ENCODE results near the gene MYCBPAP. TPM values are rescaled to one million over a fixed set of nuclear protein-coding genes. Genes with fewer than 3 reads are reported as not detected.

Gene MYCBPAP
- total RNA-seq, 4 donors from 2014 or later, result 0.42 to 4.6 (median 1.3) TPM

DNA sequence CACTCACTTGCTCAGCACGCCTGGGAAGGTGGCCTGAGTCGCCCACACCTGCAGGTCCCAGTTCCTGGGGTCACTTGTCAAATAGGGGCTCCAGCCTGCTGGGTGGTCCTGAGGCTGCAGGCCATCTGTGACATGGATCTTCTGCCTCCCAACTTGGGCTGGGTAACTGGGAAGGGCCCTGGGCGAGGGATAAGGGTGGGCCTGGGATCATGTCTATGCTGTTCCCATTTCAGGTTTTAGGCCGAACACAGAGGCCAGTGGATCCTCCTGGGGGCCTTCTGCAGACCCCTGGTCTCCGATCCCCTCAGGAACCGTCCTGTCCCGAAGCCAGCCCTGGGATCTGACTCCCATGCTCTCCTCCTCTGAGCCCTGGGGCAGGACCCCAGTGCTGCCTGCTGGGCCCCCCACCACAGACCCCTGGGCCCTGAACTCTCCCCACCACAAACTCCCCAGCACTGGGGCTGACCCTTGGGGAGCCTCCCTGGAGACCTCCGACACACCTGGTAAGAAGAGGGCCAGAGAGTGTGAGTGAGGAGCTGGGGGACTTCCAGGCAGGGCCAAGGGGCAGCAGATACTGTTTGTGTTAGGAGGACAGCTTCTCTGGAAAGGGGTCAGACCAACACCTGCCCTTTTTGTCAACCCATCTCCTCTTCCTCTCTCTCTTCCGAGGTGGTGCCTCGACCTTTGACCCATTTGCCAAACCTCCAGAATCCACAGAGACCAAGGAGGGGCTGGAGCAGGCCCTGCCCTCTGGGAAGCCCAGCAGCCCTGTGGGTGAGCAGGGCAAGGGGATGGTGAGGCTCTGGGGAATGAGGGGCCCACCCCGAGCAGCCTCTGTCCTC is 32.5 kb downstream of the MYCBPAP start:
- H3K27me3 ChIP-seq, result no peaks in the 10 kb centered on the region
- no peaks in the 10 kb centered on the region for H3K36me3 ChIP-seq
- 86% methylated on average over 9 of the region's 11 CpGs for WGBS
- no peak for DNase-seq (ENCODE audit: low spot score in 2 of 2)
- peaks cover 47% of the 10 kb centered on the region for H3K4me1 ChIP-seq
- TF ChIP-seq, protein P1, sequence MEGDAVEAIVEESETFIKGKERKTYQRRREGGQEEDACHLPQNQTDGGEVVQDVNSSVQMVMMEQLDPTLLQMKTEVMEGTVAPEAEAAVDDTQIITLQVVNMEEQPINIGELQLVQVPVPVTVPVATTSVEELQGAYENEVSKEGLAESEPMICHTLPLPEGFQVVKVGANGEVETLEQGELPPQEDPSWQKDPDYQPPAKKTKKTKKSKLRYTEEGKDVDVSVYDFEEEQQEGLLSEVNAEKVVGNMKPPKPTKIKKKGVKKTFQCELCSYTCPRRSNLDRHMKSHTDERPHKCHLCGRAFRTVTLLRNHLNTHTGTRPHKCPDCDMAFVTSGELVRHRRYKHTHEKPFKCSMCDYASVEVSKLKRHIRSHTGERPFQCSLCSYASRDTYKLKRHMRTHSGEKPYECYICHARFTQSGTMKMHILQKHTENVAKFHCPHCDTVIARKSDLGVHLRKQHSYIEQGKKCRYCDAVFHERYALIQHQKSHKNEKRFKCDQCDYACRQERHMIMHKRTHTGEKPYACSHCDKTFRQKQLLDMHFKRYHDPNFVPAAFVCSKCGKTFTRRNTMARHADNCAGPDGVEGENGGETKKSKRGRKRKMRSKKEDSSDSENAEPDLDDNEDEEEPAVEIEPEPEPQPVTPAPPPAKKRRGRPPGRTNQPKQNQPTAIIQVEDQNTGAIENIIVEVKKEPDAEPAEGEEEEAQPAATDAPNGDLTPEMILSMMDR (IDR thresholded peaks at IDR 0.05), result no peak
- TF ChIP-seq EP300 (IDR thresholded peaks at IDR 0.05) (no peak), POLR2A (IDR thresholded peaks at IDR 0.05) (no peak), POLR2AphosphoS5 (IDR thresholded peaks at IDR 0.05) (no peak)
- no peaks in the 10 kb centered on the region for H3K9me3 ChIP-seq
- no peak overlapping the region for H3K4me3 ChIP-seq
- peak overlapping the region; percentile 84 for H3K27ac ChIP-seq

DNA sequence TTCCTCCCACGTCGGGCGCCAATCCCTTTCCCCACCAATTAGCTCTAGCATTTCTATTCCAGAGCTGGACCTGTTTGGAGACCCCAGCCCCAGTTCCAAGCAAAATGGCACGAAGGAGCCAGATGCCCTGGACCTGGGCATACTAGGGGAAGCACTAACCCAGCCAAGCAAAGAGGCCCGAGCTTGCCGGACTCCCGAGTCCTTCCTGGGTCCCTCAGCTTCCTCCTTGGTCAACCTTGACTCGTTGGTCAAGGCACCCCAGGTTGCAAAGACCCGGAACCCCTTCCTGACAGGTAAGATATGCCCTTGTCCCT is 33.1 kb downstream of the MYCBPAP start:
- 81% methylated on average over 4 of the region's 9 CpGs for WGBS
- Histone ChIP-seq H3K4me3 (peak overlapping the region; percentile 61), H3K9me3 (no peaks in the 10 kb centered on the region), H3K4me1 (peaks cover 46% of the 10 kb centered on the region), H3K36me3 (no peaks in the 10 kb centered on the region), H3K27me3 (no peaks in the 10 kb centered on the region), H3K27ac (peak overlapping the region; percentile 84)
- DNase-seq (ENCODE audit: low spot score in 2 of 2), result no peak
- no peak for TF ChIP-seq EP300 (IDR thresholded peaks at IDR 0.05)
- TF ChIP-seq, protein P1 (IDR thresholded peaks at IDR 0.05), result no peak
- no peak for TF ChIP-seq POLR2A (IDR thresholded peaks at IDR 0.05)
- TF ChIP-seq POLR2AphosphoS5 (IDR thresholded peaks at IDR 0.05), result no peak

DNA sequence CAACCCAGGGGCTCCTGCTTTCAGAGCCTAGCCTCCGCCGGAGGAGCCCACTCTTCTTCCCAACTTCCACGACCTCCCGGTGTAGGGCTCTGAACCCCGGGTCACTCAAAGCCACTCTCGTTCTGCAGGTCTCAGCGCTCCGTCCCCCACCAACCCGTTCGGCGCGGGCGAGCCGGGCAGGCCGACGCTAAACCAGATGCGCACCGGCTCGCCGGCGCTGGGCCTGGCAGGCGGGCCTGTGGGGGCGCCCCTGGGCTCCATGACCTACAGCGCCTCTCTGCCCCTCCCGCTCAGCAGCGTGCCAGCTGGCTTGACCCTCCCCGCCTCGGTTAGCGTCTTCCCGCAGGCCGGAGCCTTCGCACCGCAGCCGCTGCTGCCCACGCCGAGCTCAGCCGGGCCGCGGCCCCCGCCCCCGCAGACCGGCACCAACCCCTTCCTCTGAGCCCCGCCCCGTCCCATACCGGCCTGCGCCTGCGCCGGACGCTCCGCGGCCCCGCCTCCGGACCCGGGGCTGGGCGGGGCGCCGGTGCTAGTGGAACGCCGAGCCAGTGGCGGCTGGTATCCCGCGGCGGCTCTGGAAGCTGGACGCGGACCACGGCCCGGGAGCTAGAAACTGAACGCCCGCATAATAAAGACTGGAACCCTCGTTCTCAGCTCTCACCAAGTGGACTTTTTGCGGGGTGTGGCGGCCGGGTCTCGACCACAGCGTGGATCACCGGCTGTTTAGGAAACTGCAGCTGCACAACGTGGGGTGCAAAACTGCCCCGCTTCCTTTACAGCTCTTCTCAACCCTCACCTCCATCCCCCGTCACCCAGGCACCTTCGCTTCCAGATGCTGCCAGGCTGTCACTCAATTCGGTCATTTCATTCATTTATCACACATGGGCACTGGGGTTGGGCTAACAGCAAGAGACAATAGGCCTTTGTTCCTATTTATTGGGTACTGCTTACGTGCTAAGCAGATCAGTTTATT is 33.8 kb downstream of the MYCBPAP start:
- DNase-seq (ENCODE audit: low spot score in 2 of 2), result peak; percentile 90 to 92
- peaks cover 52% of the 10 kb centered on the region for H3K4me1 ChIP-seq
- H3K27me3 ChIP-seq, result no peaks in the 10 kb centered on the region
- WGBS, result under 1% methylated on average over 26 of the region's 82 CpGs
- peak overlapping the region; percentile 84 for H3K27ac ChIP-seq
- peak overlapping the region; percentile 61 for H3K4me3 ChIP-seq
- no peaks in the 10 kb centered on the region for H3K9me3 ChIP-seq
- H3K36me3 ChIP-seq, result no peaks in the 10 kb centered on the region
- TF ChIP-seq POLR2AphosphoS5 (IDR thresholded peaks at IDR 0.05) (no peak), POLR2A (IDR thresholded peaks at IDR 0.05) (no peak), EP300 (IDR thresholded peaks at IDR 0.05) (no peak)
- TF ChIP-seq, protein P1 (IDR thresholded peaks at IDR 0.05), result no peak

DNA sequence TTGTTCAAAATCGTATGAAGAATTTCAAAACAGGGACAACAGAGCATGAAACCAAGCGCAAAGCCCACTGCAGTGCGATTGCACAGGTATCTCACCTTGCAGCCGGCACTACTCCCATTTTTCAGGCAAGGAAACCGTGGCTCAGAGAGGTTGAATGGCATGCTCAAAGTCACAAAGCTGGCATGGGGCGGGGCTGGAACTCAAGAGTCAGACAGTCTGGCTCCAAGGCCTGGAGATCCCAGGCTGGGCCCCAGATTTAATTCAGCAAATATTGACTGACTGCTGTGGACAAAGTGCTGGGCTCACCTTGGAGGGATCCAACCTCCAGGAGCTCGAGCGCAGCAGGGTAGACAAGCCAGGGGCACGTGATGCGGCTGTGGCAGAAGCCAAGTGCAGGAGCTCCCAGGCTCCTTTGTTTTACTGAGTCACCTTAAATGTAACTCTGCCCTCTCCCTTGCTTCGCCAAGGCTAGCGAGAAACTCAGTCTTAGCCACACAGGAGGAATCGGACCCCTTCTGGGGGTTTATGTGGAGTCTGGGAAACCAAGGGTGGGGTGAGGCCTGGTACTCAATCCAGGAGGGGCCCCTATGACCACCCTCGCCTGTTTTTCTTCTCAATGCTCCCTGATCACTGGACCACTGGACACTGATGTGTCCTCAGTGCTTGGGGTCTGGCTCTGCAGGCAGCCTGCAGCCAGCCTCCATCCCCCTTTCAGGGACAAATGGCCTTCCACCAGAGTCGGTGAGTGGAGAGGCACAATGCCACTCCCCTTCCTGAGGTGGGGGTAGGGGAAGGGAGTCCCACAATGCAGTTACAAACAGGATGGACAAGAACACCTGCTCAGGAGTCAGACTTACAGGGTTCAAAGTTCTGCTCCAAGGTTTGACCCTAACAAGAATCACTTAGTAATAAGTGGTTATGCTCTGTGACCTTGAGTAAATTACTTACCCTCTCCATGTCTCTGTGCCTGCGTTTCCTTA is 34.8 kb downstream of the MYCBPAP start:
- Histone ChIP-seq H3K4me1 (peaks cover 63% of the 10 kb centered on the region), H3K9me3 (no peaks in the 10 kb centered on the region), H3K36me3 (no peaks in the 10 kb centered on the region), H3K27me3 (no peaks in the 10 kb centered on the region), H3K4me3 (peak overlapping the region; percentile 61), H3K27ac (peak overlapping the region; percentile 84)
- no peak for DNase-seq (ENCODE audit: low spot score in 2 of 2)
- WGBS, result 78% methylated on average over 16 of the region's 16 CpGs
- no peak for TF ChIP-seq POLR2A (IDR thresholded peaks at IDR 0.05)
- TF ChIP-seq, protein P1 (IDR thresholded peaks at IDR 0.05), result no peak
- TF ChIP-seq POLR2AphosphoS5 (IDR thresholded peaks at IDR 0.05), result no peak
- TF ChIP-seq EP300 (IDR thresholded peaks at IDR 0.05), result no peak

Data from suprapubic skin (tissue), 4 donors.